Bronchial epithelial cell (primary cell): ENCODE measurements around the gene GGTA1. TPM values are rescaled to one million over a fixed set of nuclear protein-coding genes. Genes with fewer than 3 reads are reported as not detected.
A peak's percentile ranks its signal among the peaks of the same experiment; 100 is the strongest.

Source experiments
- DNase-seq: peaks from one replicate; pipeline ENCODE4 v3.0.0-alpha.2; 2010; ENCODE audit warnings: low read depth
- FAIRE-seq: peaks from 2 replicates; lab custom pipeline; 2011; peaks lifted over from hg19 to GRCh38; lab: Jason Lieb, UNC
- H3K27me3 ChIP-seq: 2 replicates; pipeline ENCODE4 v1.5.1; 2011; ENCODE audit warnings: low read length; ENCODE audit not compliant: control insufficient read depth, insufficient read depth
- H3K36me3 ChIP-seq: 2 replicates; pipeline ENCODE4 v1.5.1; 2011; ENCODE audit warnings: low read length; ENCODE audit not compliant: control insufficient read depth, insufficient read depth
- H3K4me3 ChIP-seq: 2 replicates; pipeline ENCODE4 v1.5.1; 2011; ENCODE audit warnings: mild to moderate bottlenecking, low read depth, low read length, control low read depth
- total RNA-seq: library from RNA; depleted of rRNA; stranded (reverse); fragments of >200 nt; gene quantifications from 2 replicates; pipeline ENCODE4 v1.2.1, GENCODE V29; 2014
- TF ChIP-seq, protein P1 (sequence below): IDR thresholded peaks from 2 replicates; pipeline ENCODE4 v1.5.1; 2011; ENCODE audit warnings: mild to moderate bottlenecking, moderate library complexity, low read length, control low read depth, inconsistent platforms; ENCODE audit not compliant: insufficient read depth, severe bottlenecking

Gene GGTA1
- total RNA-seq, 1 donor from 2014 or later = not detected

DNA sequence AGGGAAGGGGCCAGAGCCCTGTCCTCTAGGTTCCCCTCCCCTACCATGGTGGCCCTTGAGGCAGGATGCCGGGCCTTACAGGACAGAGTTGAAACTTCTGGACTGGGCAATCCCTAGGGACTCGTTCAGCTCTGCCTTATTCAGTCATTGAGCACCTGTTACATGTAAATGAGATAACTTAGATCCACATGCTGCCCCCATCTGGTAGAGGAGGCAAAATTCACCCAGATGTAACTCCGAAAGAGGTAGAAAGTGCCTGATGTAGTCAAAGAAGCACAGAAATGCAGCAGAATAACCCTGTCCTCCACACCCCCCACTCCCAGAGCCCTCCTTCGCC, 1.5 kb downstream of the GGTA1 start:
- FAIRE-seq (no peak), DNase-seq (peak; percentile 76)
- H3K4me3 ChIP-seq = no peak overlapping the region
- no peaks in the 10 kb centered on the region for H3K36me3 ChIP-seq
- TF ChIP-seq, protein P1, sequence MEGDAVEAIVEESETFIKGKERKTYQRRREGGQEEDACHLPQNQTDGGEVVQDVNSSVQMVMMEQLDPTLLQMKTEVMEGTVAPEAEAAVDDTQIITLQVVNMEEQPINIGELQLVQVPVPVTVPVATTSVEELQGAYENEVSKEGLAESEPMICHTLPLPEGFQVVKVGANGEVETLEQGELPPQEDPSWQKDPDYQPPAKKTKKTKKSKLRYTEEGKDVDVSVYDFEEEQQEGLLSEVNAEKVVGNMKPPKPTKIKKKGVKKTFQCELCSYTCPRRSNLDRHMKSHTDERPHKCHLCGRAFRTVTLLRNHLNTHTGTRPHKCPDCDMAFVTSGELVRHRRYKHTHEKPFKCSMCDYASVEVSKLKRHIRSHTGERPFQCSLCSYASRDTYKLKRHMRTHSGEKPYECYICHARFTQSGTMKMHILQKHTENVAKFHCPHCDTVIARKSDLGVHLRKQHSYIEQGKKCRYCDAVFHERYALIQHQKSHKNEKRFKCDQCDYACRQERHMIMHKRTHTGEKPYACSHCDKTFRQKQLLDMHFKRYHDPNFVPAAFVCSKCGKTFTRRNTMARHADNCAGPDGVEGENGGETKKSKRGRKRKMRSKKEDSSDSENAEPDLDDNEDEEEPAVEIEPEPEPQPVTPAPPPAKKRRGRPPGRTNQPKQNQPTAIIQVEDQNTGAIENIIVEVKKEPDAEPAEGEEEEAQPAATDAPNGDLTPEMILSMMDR = peak; percentile 72
- no peaks in the 10 kb centered on the region for H3K27me3 ChIP-seq

DNA sequence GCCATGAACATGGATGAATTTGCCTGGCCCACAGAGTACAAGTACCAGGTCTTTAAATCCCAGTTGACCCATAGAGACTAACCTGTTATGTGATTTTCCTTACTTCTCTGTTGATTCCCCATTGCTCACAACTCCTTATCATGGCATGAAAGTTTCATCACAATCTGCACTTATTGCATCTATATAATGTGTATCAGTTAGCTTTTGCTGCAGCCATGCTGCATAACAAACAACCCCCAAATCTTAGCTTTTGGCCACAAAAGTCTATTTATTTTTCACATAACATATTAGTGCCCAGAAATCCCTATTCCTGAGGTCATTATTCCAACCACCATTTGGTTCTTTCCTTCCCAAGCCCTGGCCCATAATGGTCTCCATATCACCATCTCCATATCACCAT, 3.7 kb downstream of the GGTA1 start:
- H3K36me3 ChIP-seq = no peaks in the 10 kb centered on the region
- no peaks in the 10 kb centered on the region for H3K27me3 ChIP-seq
- TF ChIP-seq, protein P1 = no peak
- DNase-seq (no peak), FAIRE-seq (no peak)
- H3K4me3 ChIP-seq = no peak overlapping the region

GRCh38 chr9:121494192-121494591, 5.5 kb downstream of the GGTA1 start:
- FAIRE-seq = no peak
- no peaks in the 10 kb centered on the region for H3K36me3 ChIP-seq
- TF ChIP-seq, protein P1 = no peak
- H3K4me3 ChIP-seq = no peak overlapping the region
- no peaks in the 10 kb centered on the region for H3K27me3 ChIP-seq
- no peak for DNase-seq

DNA sequence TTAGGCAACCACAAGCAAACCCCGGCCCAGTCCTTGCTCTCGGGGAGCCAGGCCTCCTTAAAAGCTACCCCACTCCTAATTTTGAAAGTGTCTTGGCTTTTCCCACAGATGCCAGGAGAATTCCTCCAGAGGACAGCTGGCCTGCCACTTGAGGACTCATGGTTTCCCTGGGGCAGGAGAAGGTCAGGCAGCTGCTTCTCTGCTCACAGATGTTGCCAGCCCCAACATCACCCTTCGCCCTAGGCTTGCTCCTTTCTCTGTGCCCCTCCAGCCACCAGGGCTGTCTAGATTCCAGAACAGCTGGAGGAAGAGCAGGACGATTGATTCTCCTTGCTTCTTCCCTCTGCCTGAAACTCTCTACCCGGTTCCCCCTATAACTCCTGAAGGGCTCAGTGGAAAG, 8.5 kb downstream of the GGTA1 start:
- no peak overlapping the region for H3K4me3 ChIP-seq
- TF ChIP-seq, protein P1 = no peak
- FAIRE-seq (no peak), DNase-seq (no peak)
- H3K27me3 ChIP-seq = no peaks in the 10 kb centered on the region
- no peaks in the 10 kb centered on the region for H3K36me3 ChIP-seq

DNA sequence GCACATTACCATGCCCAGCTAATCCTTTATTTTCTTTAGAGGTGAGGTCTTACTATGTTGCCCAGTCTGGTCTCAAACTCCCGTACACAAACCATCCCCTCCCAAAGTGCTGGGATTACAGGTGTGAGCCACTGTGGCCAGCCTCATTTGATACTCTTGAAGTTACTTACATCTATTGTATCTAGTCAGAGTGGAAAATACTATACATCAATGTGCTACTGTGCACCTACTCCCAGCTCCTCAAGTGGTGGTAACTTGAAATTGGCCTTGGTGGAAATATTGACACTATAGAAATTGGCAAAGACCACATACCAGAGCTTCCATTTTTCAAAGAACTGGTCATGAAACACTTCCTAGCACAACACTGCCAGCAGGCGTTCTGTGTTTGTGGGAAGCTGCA, 10.3 kb downstream of the GGTA1 start:
- Histone ChIP-seq H3K4me3 (no peak overlapping the region), H3K36me3 (no peaks in the 10 kb centered on the region), H3K27me3 (no peaks in the 10 kb centered on the region)
- TF ChIP-seq, protein P1 = no peak
- no peak for FAIRE-seq
- no peak for DNase-seq

- Histone ChIP-seq H3K27me3 (no peaks in the 10 kb centered on the region), H3K4me3 (no peak overlapping the region), H3K36me3 (no peaks in the 10 kb centered on the region)
- peak; percentile 62 for FAIRE-seq
- DNase-seq = no peak
- TF ChIP-seq, protein P1 = no peak
Observed at GRCh38 chr9:121486043-121486442, 13.6 kb downstream of the GGTA1 start.
